Karpas-422 (cell line): ENCODE measurements around the gene RFC2. TPM values are rescaled to one million over a fixed set of nuclear protein-coding genes. Genes with fewer than 3 reads are reported as not detected.
"Not testable (repeated sequence)": the region's sequence is repeated elsewhere in the genome, so short reads cannot be mapped to it uniquely, and the experiment has no call there.

ENCODE experiments used
- DNase-seq: peaks from one replicate; pipeline ENCODE4 v3.0.0-alpha.2; 2015
- H2AFZ ChIP-seq: fragments of 200-600 bp; sonication (generic); 2 replicates; pipeline ENCODE4 v1.6.1; 2014; ENCODE audit warnings: antibody characterized with exemption, low read length, mixed read lengths
- H3K27ac ChIP-seq: fragments of 200-600 bp; sonication (generic); 2 replicates; pipeline ENCODE4 v1.5.1; 2014; ENCODE audit warnings: mild to moderate bottlenecking, low read length, moderate library complexity
- H3K27me3 ChIP-seq: fragments of 200-600 bp; sonication (generic); 2 replicates; pipeline ENCODE4 v1.6.1; 2014; ENCODE audit warnings: low read length, mixed read lengths
- H3K36me3 ChIP-seq: fragments of 200-600 bp; sonication (generic); 2 replicates; pipeline ENCODE4 v1.6.1; 2014; ENCODE audit warnings: low read length, mixed read lengths; ENCODE audit not compliant: insufficient read depth
- H3K4me1 ChIP-seq: fragments of 200-600 bp; sonication (generic); 2 replicates; pipeline ENCODE4 v1.6.1; 2014; ENCODE audit warnings: mild to moderate bottlenecking, low read length, mixed read lengths
- H3K4me2 ChIP-seq: fragments of 200-600 bp; sonication (generic); 2 replicates; pipeline ENCODE4 v1.6.1; 2014; ENCODE audit warnings: low read length, low read depth, mild to moderate bottlenecking; ENCODE audit not compliant: poor library complexity, severe bottlenecking
- H3K4me3 ChIP-seq: fragments of 200-600 bp; sonication (generic); 2 replicates; pipeline ENCODE4 v1.5.1; 2014; ENCODE audit warnings: mild to moderate bottlenecking, antibody characterized with exemption, low read length, mixed read lengths
- H3K79me2 ChIP-seq: fragments of 200-600 bp; sonication (generic); 2 replicates; pipeline ENCODE4 v1.6.1; 2014; ENCODE audit warnings: mild to moderate bottlenecking, low read length, mixed read lengths
- H3K9ac ChIP-seq: fragments of 200-600 bp; sonication (generic); 2 replicates; pipeline ENCODE4 v1.6.0; 2014; ENCODE audit warnings: low read length
- H3K9me2 ChIP-seq: fragments of 200-600 bp; sonication (generic), shearing (Covaris generic); replicated peaks from 2 replicates; pipeline ENCODE4 v1.6.0; 2014; ENCODE audit warnings: mild to moderate bottlenecking, low read length, moderate library complexity; ENCODE audit not compliant: insufficient read depth
- H3K9me3 ChIP-seq: fragments of 300-700, 200-600 bp; sonication (generic); 2 replicates; pipeline ENCODE4 v1.6.1; 2014; ENCODE audit warnings: low read length, mixed read lengths
- H4K20me1 ChIP-seq: fragments of 200-600 bp; sonication (generic); 2 replicates; pipeline ENCODE4 v1.6.1; 2014; ENCODE audit warnings: mild to moderate bottlenecking, antibody characterized with exemption, low read length, low read depth; ENCODE audit not compliant: insufficient read depth
- total RNA-seq: library from RNA; depleted of rRNA; stranded (reverse); fragments of >200 nt; shearing (Covaris generic); gene quantifications from 2 replicates; pipeline ENCODE4 v1.2.3, GENCODE V29; 2014; ENCODE audit warnings: low replicate concordance

Gene RFC2
- total RNA-seq, 1 experiment from 2014 or later: 18.9 TPM

DNA sequence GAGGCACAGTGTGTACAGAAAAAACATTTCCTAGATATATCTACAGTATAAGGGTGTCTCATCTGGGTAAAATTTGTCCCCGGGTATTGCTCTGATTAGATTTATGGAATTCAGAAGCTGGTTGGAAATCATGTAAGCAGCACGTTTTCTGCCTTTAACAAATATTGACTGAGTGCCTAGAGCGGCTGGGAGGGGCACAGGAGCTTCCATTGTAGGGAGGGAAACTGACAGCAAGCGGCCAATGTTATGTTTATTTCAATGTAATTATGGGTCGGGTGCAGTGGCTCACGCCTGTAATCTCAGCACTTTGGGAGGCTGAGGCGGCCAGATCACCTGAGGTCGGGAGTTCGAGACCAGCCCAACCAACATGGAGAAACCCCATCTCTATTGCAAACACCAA, 4.4 kb upstream of the RFC2 start:
- no peak overlapping the region for H3K27ac ChIP-seq
- no peaks in the 10 kb centered on the region for H3K27me3 ChIP-seq
- peaks cover 15% of the 10 kb centered on the region for H3K4me1 ChIP-seq
- DNase-seq: no peak
- H3K9me2 ChIP-seq: no peaks in the 10 kb centered on the region
- H2AFZ ChIP-seq: no peak overlapping the region
- no peaks in the 10 kb centered on the region for H3K9me3 ChIP-seq
- H4K20me1 ChIP-seq: no peaks in the 10 kb centered on the region
- H3K9ac ChIP-seq: no peak overlapping the region
- H3K36me3 ChIP-seq: no peaks in the 10 kb centered on the region
- H3K4me3 ChIP-seq: no peak overlapping the region
- no peak overlapping the region for H3K4me2 ChIP-seq
- peaks cover 5% of the 10 kb centered on the region for H3K79me2 ChIP-seq

DNA sequence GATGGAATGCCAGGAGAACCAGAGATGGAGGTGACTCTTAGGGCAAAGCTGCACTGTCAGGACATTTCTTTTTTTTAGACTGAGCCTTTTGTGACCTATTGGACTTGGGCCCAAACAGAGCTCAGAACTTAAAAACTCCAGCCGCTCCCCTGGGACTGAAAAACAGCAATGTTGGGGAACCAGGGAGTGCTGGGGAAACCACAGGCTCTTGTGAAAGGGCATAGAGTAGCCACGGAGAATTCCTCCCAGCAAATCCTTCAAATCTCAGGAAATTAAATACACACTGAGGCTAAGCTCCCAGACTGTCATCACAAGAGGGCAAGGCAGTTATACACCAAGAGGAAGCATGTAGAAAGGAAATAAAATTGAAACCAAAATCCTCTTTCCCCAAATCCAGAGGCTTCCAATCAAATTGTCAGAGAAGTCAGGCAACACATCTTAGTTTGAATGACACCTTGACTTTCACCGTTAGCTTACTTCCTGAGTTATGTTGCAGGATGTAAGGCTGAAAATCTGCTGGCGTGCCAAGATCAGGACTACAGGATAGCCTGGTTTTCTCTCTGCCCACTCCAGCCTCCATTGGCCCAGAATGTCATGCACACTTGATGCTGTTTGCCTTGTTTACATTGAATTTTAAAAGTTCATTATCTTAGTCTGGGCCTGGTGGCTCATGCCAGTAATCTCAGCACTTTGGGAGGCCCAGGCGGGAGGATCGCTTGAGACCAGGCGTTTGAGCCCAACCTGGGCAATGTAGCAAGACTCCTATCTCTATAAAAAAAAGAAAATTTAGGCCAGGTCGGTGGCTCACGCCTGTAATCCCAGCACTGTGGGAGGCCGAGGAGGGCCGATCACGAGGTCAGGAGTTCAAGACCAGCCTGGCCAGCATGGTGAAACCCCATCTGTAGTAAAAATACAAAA, 2.6 kb upstream of the RFC2 start:
- Histone ChIP-seq H3K36me3 (peaks cover 4% of the 10 kb centered on the region; the same call in 1 of the 2 replicates), H2AFZ (no peak overlapping the region), H3K4me1 (peaks cover 25% of the 10 kb centered on the region), H3K9ac (no peak overlapping the region), H4K20me1 (no peaks in the 10 kb centered on the region), H3K27me3 (no peaks in the 10 kb centered on the region), H3K79me2 (peaks cover 20% of the 10 kb centered on the region), H3K9me3 (no peaks in the 10 kb centered on the region), H3K27ac (no peak overlapping the region), H3K4me3 (no peak overlapping the region), H3K4me2 (no peak overlapping the region), H3K9me2 (no peaks in the 10 kb centered on the region)
- DNase-seq: no peak

DNA sequence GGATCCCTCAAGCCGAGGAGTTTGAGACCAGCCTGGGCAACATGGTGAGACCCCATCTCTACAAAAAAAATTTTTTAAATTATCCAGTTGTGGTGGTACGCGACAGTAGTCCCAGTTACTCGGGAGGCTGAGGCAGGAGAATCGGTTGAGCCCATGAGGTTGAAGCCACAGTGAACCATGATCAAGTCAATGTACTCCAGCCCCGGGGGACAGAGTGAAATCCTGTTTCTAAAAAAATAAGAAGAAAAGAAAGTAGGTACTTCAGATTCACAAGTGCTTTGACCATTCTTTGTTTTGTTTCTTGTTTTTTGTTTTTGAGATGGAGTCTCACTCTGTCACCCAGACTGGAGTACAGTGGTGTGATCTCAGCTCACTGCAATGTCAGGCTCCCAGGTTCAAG, 1.3 kb upstream of the RFC2 start:
- Histone ChIP-seq H3K4me2 (peak overlapping the region; percentile 81), H3K79me2 (peaks cover 20% of the 10 kb centered on the region), H3K4me1 (peaks cover 25% of the 10 kb centered on the region), H3K9ac (peak overlapping the region; percentile 92), H3K4me3 (peak overlapping the region; percentile 88)
- not testable (repeated sequence) for H4K20me1 ChIP-seq, H3K36me3 ChIP-seq, H3K27me3 ChIP-seq, H3K9me2 ChIP-seq, H2AFZ ChIP-seq, H3K9me3 ChIP-seq, DNase-seq, H3K27ac ChIP-seq

GRCh38 chr7:74254858-74255379, 720 bp upstream of the RFC2 start:
- H3K4me2 ChIP-seq: peak overlapping the region; percentile 81

GRCh38 chr7:74253835-74254128, 417 bp downstream of the RFC2 start:
- Histone ChIP-seq H3K4me2 (peak overlapping the region; percentile 81), H3K4me3 (peak overlapping the region; percentile 88), H3K79me2 (peaks cover 24% of the 10 kb centered on the region), H3K27ac (peak overlapping the region; percentile 63), H3K9me3 (no peaks in the 10 kb centered on the region), H3K9me2 (no peaks in the 10 kb centered on the region), H3K27me3 (no peaks in the 10 kb centered on the region), H3K36me3 (peaks cover 17% of the 10 kb centered on the region), H2AFZ (no peak overlapping the region), H3K9ac (peak overlapping the region; percentile 92), H3K4me1 (peaks cover 25% of the 10 kb centered on the region), H4K20me1 (no peaks in the 10 kb centered on the region)
- DNase-seq: peak; percentile 51

More at GRCh38 chr7:74254858-74255379, 720 bp upstream of the RFC2 start:
- no peaks in the 10 kb centered on the region for H4K20me1 ChIP-seq
- H3K4me1 ChIP-seq: peaks cover 25% of the 10 kb centered on the region
- H3K27me3 ChIP-seq: no peaks in the 10 kb centered on the region
- DNase-seq: peak; percentile 47
- H3K79me2 ChIP-seq: peaks cover 24% of the 10 kb centered on the region
- H3K9ac ChIP-seq: peak overlapping the region; percentile 92
- H3K27ac ChIP-seq: peak overlapping the region; percentile 31; the same call in 1 of the 2 replicates
- H3K4me3 ChIP-seq: peak overlapping the region; percentile 88
- peak overlapping the region; percentile 89 for H2AFZ ChIP-seq
- peaks cover 11% of the 10 kb centered on the region for H3K36me3 ChIP-seq
- no peaks in the 10 kb centered on the region for H3K9me2 ChIP-seq
- H3K9me3 ChIP-seq: no peaks in the 10 kb centered on the region

DNA sequence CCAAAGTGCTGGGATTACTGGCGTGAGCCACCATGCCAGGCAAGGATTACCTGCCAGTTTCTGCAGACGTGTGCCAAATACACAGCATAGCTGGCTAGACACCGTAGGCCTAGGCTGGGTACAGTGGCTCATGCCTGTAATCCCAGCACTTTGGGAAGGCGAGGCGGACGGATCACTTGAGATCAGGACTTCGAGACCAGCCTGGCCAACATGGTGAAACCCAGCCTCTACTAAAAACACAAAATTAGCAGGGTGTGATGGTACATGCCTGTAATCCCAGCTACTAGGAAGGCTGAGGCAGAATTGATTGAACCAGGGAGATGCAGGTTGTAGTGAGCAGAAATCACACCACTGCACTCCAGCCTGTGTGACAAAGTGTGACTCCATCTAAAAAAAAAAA, 868 bp downstream of the RFC2 start:
- Histone ChIP-seq H3K9ac (peak overlapping the region; percentile 92), H3K79me2 (peaks cover 24% of the 10 kb centered on the region), H4K20me1 (no peaks in the 10 kb centered on the region), H2AFZ (no peak overlapping the region), H3K4me1 (peaks cover 23% of the 10 kb centered on the region), H3K27ac (peak overlapping the region; percentile 63; the same call in 1 of the 2 replicates), H3K27me3 (no peaks in the 10 kb centered on the region), H3K4me3 (peak overlapping the region; percentile 88), H3K9me2 (no peaks in the 10 kb centered on the region), H3K36me3 (peaks cover 20% of the 10 kb centered on the region), H3K9me3 (no peaks in the 10 kb centered on the region), H3K4me2 (peak overlapping the region; percentile 81)
- DNase-seq: no peak

DNA sequence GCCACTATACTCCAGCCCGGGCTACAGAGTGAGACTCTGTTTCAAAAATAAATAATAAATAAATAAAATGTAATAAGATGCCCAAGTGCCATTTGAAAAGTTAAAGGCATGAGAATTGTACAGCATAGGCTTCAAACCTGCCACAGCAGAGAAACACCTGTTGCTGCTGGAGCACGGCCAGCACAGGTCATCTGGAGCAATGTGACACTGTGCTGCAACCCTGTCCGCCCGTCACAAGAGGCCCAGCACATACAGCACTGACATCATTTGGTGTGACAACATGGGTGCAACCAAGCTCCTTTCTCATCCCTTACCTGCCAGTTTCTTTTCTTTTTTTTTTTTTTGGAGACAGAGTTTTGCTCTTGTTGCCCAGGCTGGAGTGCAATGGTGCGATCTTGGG, 1.3 kb downstream of the RFC2 start:
- Histone ChIP-seq H3K9ac (peak overlapping the region; percentile 92), H3K4me2 (peak overlapping the region; percentile 81), H3K9me3 (no peaks in the 10 kb centered on the region), H3K79me2 (peaks cover 27% of the 10 kb centered on the region), H3K4me1 (peaks cover 20% of the 10 kb centered on the region), H3K27ac (no peak overlapping the region), H3K4me3 (peak overlapping the region; percentile 88), H2AFZ (no peak overlapping the region), H3K9me2 (no peaks in the 10 kb centered on the region), H3K27me3 (no peaks in the 10 kb centered on the region), H4K20me1 (no peaks in the 10 kb centered on the region), H3K36me3 (peaks cover 23% of the 10 kb centered on the region)
- DNase-seq: no peak

DNA sequence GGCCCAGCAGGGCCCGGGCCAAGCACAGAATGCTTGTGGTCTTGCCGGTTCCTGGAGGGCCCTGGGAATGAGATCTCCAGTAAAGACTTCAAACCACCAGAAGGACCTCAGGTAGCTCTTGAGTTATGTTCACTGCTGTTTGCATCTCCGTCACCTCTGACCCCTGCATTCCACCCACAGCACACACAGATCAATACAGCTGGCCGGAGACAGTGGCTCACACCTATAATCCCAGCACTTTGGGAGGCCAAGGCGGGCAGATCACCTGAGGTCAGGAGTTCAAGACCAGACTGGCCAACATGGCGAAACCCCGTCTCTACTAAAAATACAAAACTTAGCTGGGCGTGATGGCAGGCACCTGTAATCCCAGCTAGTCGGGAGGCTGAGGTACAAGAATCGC, 5.1 kb downstream of the RFC2 start:
- H2AFZ ChIP-seq, H3K4me2 ChIP-seq, H3K9ac ChIP-seq, H3K27ac ChIP-seq, DNase-seq, H3K27me3 ChIP-seq, H3K4me3 ChIP-seq, H4K20me1 ChIP-seq, H3K9me3 ChIP-seq, H3K9me2 ChIP-seq: not testable (repeated sequence)
- Histone ChIP-seq H3K79me2 (peaks cover 25% of the 10 kb centered on the region), H3K4me1 (peaks cover 10% of the 10 kb centered on the region), H3K36me3 (peaks cover 40% of the 10 kb centered on the region)
